DMS153 (cell line): ENCODE results near the gene ALOX5.
"Not testable (repeated sequence)": the region's sequence is repeated elsewhere in the genome, so short reads cannot be mapped to it uniquely, and the experiment has no call there.

Experiments used
- DNase-seq: peaks from one replicate; lab custom pipeline; 2025; lab: John Stamatoyannopoulos, UW

The ALOX5 gene

GRCh38 chr10:45404770-45405120 lies 30.7 kb downstream of the ALOX5 start:
- no peak for DNase-seq

GRCh38 chr10:45407542-45407941 lies 33.5 kb downstream of the ALOX5 start:
- no peak for DNase-seq

GRCh38 chr10:45408421-45409319 lies 34.7 kb downstream of the ALOX5 start:
- no peak for DNase-seq

GRCh38 chr10:45409347-45409746 lies 35.3 kb downstream of the ALOX5 start:
- not testable (repeated sequence) for DNase-seq

GRCh38 chr10:45409782-45410181 lies 35.8 kb downstream of the ALOX5 start:
- no peak for DNase-seq

- no peak for DNase-seq
Observed at GRCh38 chr10:45410489-45410806, 36.4 kb downstream of the ALOX5 start.

- no peak for DNase-seq
Observed at GRCh38 chr10:45410807-45411606, 37.0 kb downstream of the ALOX5 start.

- no peak for DNase-seq
Observed at GRCh38 chr10:45411607-45411940, 37.6 kb downstream of the ALOX5 start.

- not testable (repeated sequence) for DNase-seq
Observed at GRCh38 chr10:45415062-45415461, 41.0 kb downstream of the ALOX5 start.

GRCh38 chr10:45416603-45417002 lies 42.6 kb downstream of the ALOX5 start:
- no peak for DNase-seq

- DNase-seq = no peak
Observed at GRCh38 chr10:45417746-45418145, 43.7 kb downstream of the ALOX5 start.

- DNase-seq = no peak
Observed at GRCh38 chr10:45418417-45418848, 44.4 kb downstream of the ALOX5 start.

GRCh38 chr10:45418849-45419675 lies 45.0 kb downstream of the ALOX5 start:
- DNase-seq = peak; percentile 52

GRCh38 chr10:45419676-45420025 lies 45.6 kb downstream of the ALOX5 start:
- no peak for DNase-seq

- peak; percentile 84 for DNase-seq
Observed at GRCh38 chr10:45420453-45421192, 46.6 kb downstream of the ALOX5 start.

GRCh38 chr10:45421221-45422097 lies 47.4 kb downstream of the ALOX5 start:
- DNase-seq = no peak

- no peak for DNase-seq
Observed at GRCh38 chr10:45422207-45422865, 48.3 kb downstream of the ALOX5 start.

GRCh38 chr10:45422866-45423659 lies 49.0 kb downstream of the ALOX5 start:
- DNase-seq = no peak

GRCh38 chr10:45423976-45424499 lies 50.0 kb downstream of the ALOX5 start:
- no peak for DNase-seq
